NCI-H2107 treated with DMSO at 0.1 percent for 48 hours (cell line): ENCODE results near the gene PRDM16.

Experiments
- DNase-seq: peaks from one replicate; lab custom pipeline; 2025; ENCODE audit not compliant: unreplicated experiment; lab: John Stamatoyannopoulos, UW

PRDM16 gene

GRCh38 chr1:3176820-3177219 is 107.8 kb downstream of the PRDM16 start:
- DNase-seq, result no peak

- no peak for DNase-seq
These were observed 109.3 kb downstream of the PRDM16 start for GRCh38 chr1:3178279-3178678.

GRCh38 chr1:3179471-3179870 is 110.5 kb downstream of the PRDM16 start:
- DNase-seq, result no peak

- no peak for DNase-seq
These were observed 111.9 kb downstream of the PRDM16 start for GRCh38 chr1:3180915-3181314.

GRCh38 chr1:3181956-3182355 is 113.0 kb downstream of the PRDM16 start:
- no peak for DNase-seq

- DNase-seq, result no peak
These were observed 114.4 kb downstream of the PRDM16 start for GRCh38 chr1:3183411-3183810.

- no peak for DNase-seq
These were observed 114.8 kb downstream of the PRDM16 start for GRCh38 chr1:3183813-3184212.

GRCh38 chr1:3184666-3185065 is 115.7 kb downstream of the PRDM16 start:
- no peak for DNase-seq

- DNase-seq, result no peak
These were observed 117.0 kb downstream of the PRDM16 start for GRCh38 chr1:3185896-3186525.

GRCh38 chr1:3186526-3186921 is 117.5 kb downstream of the PRDM16 start:
- DNase-seq, result no peak

- no peak for DNase-seq
These were observed 118.6 kb downstream of the PRDM16 start for GRCh38 chr1:3187415-3188149.

GRCh38 chr1:3188150-3188971 is 119.4 kb downstream of the PRDM16 start:
- DNase-seq, result no peak

GRCh38 chr1:3190256-3191041 is 121.4 kb downstream of the PRDM16 start:
- DNase-seq, result no peak

- no peak for DNase-seq
These were observed 123.4 kb downstream of the PRDM16 start for GRCh38 chr1:3192361-3192760.

GRCh38 chr1:3192825-3193224 is 123.8 kb downstream of the PRDM16 start:
- DNase-seq, result no peak

GRCh38 chr1:3193811-3194210 is 124.8 kb downstream of the PRDM16 start:
- DNase-seq, result no peak

- DNase-seq, result no peak
These were observed 125.9 kb downstream of the PRDM16 start for GRCh38 chr1:3194760-3195479.

- no peak for DNase-seq
These were observed 126.4 kb downstream of the PRDM16 start for GRCh38 chr1:3195480-3195815.

- DNase-seq, result no peak
These were observed 127.0 kb downstream of the PRDM16 start for GRCh38 chr1:3195966-3196515.

GRCh38 chr1:3196577-3197245 is 127.7 kb downstream of the PRDM16 start:
- DNase-seq, result no peak
